ENCODE results near the gene GALNT11.
"Not testable (repeated sequence)": the region's sequence is repeated elsewhere in the genome, so short reads cannot be mapped to it uniquely, and the experiment has no call there.

The GALNT11 gene

GRCh38 chr7:152025077-152025936 is at the start of gene GALNT11:
GALNT11 (plus strand) TSS chr7:152025674; CDS start chr7:152094228, 68,554 bp downstream.
- peak; percentile 84 for DNase-seq

- no peak for DNase-seq
Observed at GRCh38 chr7:151978616-151979015, 46.9 kb upstream of the GALNT11 start.

GRCh38 chr7:151981223-151981622 is 44.3 kb upstream of the GALNT11 start:
- DNase-seq: no peak

- no peak for DNase-seq
Observed at GRCh38 chr7:151982806-151983205, 42.7 kb upstream of the GALNT11 start.

- DNase-seq: no peak
Observed at GRCh38 chr7:151984612-151985011, 40.9 kb upstream of the GALNT11 start.

GRCh38 chr7:151987748-151988529 is 37.5 kb upstream of the GALNT11 start:
- DNase-seq: no peak

DNA sequence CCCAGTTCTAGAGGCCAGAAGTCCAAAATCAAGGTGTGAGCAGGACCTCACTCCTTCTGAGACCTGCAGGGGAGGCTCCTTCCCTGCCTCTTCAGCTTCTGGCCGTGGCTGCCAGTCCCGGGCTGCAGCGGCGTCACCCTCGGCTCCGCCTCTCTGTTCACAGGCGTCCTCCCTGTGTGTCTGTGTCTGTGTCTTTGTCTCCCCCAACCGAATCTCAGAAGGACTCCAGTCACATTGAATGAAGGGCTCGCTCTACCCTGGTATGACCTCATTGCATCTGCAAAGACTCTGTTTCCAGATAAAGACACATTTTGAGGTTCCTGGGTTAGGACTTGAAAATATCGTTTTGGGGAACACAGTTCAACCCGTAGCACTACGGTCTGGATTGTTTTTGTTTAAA is 33.1 kb upstream of the GALNT11 start:
- DNase-seq: peak; percentile 50

- peak; percentile 66 for DNase-seq
Observed at GRCh38 chr7:151993977-151994676, 31.3 kb upstream of the GALNT11 start.

GRCh38 chr7:151999424-152000090 is 25.9 kb upstream of the GALNT11 start:
- no peak for DNase-seq

DNA sequence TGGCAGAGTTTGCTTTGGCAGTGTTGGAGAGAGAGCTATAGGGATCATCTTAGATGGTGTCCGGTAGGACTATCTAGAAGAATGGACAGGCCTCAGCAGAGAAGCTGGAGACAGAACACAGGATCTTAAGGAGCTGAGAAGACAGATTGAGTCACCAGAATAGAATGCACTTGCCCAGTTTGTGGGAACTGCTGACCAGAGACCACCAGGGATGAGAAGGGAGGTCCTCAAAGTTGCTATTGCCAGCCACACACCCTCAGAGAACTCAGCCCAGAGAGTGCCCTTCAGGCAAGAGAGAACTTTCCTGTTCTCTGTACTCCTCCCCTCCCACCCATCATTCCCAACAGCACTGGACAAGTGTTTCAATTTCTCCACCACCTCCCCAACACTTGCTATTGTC is 25.3 kb upstream of the GALNT11 start:
- DNase-seq: no peak

- no peak for DNase-seq
Observed at GRCh38 chr7:152006336-152006735, 19.1 kb upstream of the GALNT11 start.

- no peak for DNase-seq
Observed at GRCh38 chr7:152011860-152012259, 13.6 kb upstream of the GALNT11 start.

GRCh38 chr7:152013230-152013629 is 12.2 kb upstream of the GALNT11 start:
- DNase-seq: no peak

DNA sequence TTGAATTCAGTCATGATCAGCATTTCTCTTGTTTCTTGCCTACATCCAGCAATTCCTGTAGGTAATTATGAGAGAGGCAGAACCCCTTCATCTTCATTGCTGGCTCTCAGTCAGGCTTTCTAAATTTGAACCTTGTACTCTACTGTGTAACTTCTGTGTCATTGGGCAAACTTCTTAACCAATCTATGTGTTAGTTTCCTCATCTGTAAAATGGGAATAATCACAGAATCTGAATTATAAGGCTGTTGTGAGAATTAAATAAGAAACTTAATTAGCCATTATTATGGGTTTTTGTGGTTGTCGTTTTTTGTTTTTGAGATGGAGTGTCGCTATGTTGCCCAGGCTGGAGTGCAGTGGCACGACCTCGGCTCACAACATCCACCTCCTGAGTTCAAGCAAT is 11.5 kb upstream of the GALNT11 start:
- no peak for DNase-seq

DNA sequence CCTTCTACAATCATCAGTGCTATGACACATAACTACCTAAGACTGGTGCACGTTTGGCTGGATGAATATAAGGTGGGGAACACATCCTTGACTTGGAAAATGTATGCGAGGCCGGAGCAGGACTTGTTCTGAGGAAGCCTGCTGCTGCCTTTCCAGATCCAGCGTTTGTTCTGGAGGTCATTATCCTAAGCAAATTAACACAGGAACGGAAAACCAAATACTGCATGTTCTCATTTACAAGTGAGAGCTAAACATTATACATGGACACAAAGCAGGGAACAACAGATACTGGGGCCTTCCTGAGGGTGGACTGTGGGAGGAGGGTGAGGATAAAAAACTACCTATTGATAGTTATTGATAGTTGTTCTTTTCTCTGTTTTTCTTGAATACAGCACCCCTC is 10.8 kb upstream of the GALNT11 start:
- no peak for DNase-seq

GRCh38 chr7:152015600-152015999 is 9.9 kb upstream of the GALNT11 start:
- no peak for DNase-seq

GRCh38 chr7:152016947-152017346 is 8.5 kb upstream of the GALNT11 start:
- DNase-seq: no peak

- not testable (repeated sequence) for DNase-seq
Observed at GRCh38 chr7:152017683-152018082, 7.8 kb upstream of the GALNT11 start.

GRCh38 chr7:152021740-152022139 is 3.7 kb upstream of the GALNT11 start:
- DNase-seq: not testable (repeated sequence)

- no peak for DNase-seq
Observed at GRCh38 chr7:152025937-152026890, 740 bp downstream of the GALNT11 start.
